Stimulated activated CD4-positive, alpha-beta T cell treated with anti-CD3 and anti-CD28 coated beads, Interleukin-2, amount 100 ng/mL, for 48 hours (primary cell): Measurements from ENCODE around the gene WASL.
"Not testable (repeated sequence)": the region's sequence is repeated elsewhere in the genome, so short reads cannot be mapped to it uniquely, and the experiment has no call there.

ENCODE experiments used
- DNase-seq, 2 donors: peaks; one replicate each; pipeline ENCODE4 v3.0.0-alpha.2; 2020

WASL gene

DNA sequence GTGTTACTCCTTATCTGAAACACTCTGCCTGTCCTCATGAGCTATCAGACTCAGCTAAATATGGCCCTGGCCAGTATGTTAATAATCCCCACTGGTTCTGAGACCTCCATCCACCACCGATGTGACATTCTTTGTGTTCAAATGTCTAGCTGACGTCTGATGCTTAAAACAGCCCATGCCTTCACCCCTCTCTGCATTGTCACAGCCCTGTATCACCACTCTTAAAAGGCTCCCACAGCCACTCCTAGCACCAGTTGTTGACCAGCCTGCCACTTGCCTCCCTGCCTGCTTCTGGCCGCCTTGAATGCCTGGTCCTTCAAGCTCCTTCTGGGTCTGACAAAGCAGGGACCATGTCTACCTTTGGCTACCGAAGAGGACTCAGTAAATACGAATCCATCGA, 93.2 kb downstream of the WASL start, which contains the start of gene LMOD2:
Gene LMOD2, plus strand, starts transcription at position 253 of the 400 bp plus-strand sequence. Its CDS starts 98 bp downstream, at position 351.
- no peak for DNase-seq

DNA sequence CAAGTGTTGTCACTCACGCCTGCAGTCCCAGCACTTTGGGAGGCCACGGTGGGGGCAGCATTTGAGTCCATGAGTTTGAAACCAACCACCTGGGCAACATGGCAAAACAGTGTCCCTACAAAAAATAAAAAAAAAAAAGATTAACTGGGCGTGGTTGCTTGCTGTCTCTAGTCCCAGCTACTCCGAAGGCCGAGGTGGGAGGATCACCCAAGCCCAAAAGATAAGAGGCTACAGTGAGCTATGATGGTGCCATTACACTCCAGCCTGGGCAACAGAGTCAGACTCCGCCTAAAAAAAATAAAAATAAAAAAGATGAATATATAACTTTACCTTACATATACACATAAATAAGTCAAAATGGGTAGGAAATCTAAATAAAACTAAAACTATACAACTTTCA, 95.6 kb downstream of the WASL start:
- no peak for DNase-seq

DNA sequence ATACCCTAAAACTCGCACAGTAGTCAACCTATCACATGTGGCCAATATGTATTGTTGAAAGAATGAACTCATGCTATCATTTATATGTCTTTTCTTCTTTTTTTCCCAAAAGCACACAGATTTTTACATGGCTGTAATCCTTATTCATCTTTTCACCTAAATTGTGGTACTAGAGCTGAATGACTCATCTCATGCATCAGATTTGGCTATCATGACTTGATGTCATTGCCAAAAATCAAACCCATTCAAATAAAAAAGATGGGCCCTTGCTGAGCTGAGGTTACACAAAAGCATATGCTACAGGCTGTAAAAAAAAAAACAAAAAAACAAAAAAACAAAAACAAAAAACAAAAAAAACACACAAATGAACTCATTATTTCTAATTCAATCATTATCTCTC, 96.4 kb downstream of the WASL start:
- no peak for DNase-seq

DNA sequence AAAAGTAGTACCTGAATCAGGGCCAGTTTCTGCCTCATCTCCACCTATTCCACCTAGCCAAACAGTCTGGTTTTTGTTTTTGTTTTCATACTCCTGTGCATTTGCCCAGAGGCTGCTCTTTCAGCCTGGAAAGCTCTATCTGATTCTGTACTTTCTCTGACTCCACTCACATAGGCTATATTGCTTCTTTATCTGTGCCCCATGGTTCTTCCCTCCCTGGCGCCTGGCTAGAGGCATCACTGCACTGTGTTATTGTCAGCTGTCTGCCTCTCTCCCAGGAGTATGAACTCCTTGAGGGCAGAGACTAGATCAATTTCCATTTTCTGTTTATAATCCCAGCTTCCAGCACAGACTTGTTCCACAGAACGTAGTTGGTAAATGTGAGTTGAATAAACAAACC, 98.2 kb downstream of the WASL start:
- DNase-seq: no peak

DNA sequence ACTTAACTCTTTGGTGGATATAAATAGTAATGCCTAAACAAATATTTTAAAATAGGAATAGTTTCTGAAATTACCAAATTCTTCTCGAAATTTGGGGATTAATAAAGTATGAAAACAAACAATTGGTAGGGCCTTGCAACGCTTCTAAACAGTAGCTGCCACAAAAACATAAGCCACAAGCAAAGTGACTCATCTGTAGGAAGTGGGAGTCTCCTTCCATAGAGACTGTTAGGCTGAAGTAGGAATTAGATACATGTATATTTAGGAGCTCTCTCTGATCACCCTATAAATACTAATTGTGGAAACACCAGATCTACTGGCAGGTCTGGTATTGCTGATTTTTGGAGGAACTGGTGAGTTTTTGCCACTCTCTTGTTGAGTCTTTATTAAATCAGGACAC, 98.8 kb downstream of the WASL start:
- DNase-seq: no peak

DNA sequence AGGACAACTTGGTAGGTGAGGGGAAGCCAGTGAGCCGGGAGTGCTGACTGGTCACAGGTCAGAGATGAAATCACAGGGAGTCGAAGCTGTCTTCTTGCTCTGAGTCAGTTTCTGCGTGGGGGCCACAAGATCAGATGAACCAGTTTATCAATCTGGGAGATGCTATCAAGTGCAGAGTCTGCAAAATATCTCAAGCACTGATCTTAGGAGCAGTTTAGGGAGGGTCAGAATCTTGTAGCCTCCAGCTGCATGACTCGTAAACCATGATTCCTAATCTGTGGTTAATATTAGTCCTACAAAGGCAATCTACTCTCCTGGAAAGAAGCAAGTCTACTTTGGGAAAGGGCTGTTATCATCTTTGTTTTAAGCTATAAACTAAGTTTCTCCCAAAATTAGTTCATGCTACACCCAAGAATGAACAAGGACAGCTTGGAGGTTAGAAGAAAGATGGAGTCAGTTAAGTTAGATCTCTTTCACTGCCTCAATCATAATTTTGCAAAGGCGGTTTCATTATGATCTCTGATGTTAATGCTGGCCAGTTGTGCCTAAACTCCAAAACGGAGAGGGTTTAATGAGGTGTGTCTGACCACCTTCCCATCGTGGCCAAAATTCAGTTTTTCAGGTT, 101.6 kb downstream of the WASL start:
- DNase-seq: no peak

DNA sequence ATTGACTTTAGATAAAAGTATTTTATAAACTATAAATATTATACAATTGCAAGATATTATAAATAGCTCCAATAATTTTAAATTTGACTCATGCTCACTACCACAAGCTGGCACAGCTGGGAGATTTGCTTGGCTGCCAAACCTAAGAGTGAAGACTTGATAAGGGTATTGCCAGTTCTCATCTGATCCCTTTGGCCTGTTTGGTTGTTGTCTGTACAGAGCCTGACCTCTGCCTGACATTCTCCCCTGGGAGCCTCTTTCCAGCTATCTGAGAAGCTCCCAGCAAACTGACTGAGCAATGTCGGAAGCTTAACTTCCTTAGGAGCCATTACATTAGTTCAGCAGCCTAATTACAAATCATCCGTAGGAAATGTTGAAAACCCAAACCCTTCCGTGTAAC, 103.3 kb downstream of the WASL start:
- no peak for DNase-seq

DNA sequence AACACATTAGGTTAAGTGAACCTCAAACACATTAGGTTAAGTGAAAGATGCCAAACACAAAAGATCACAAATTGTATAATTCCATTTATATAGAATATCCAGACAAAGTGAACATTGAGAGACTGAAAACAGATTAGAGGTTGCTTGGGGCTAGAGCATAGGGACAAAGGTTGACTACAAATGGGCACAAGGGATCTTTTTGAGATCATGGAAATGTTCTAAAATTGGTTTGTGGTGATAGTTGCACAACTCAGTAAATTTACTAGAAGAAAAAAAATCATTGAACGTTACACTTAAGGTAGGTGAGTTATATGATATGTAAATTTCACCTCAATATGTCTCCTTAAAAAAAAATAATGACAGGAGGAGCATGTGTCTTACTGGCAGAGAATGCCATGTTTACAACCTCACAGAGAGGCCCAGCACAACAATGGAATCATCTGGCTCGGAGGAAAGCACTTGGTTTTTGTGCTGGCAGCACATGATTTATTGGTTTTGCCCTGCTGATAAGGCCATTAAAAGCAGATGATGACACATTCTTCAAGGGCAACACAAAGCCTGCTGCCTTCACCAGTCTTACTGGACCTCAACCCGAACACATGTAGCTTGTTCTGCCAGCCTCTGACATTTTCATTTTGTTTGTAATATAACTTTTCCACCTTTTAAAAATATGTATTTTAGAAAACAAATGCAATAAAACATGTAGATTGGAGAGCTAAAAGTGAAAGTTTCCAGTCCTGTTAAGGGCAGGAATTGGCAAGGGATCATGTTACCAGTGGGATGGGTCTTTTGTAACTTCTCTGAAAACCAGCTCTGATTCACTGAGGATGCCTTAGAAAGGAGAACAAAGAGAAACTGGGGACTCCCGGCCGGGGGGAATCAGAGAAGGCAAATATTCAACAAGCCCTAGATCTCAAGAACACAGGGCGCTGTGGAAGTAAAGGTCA, 105.0 kb downstream of the WASL start:
- no peak for DNase-seq

DNA sequence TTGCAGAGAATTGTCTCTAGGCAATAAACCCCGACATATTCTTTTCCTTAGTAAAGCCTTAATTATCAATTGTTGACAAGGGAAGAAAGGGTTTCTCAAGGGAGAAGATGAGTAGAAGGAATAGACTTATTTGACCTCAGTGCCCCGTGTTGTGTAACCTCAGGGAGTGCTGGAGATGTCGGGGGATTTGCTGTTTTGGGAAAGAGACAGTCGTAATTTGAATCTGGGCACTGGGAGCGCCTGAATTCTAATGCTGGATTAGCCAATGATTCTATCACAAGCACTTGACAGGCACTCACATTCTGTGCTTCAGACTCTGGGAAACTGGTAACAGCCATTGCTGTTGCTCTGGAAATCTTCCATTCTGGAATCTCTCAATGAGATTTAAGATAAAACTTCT, 106.9 kb downstream of the WASL start:
- no peak for DNase-seq

DNA sequence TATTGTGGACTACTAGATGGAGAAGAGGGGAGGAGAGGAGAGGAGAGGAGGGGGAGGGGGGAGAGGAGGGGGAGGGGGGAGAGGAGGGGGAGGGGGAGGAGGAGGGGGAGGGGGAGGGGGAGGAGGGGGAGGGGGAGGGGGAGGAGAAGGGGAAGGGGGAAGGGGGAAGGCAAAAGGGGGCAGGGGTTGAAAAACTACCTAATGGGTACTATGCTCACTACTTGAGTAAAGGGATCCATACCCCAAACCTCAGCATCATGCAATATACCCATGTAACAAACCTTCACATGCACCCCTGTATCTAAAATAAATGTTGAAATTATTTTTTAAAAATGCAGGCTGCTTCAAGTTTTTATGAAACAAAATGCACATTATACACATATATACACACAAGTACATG, 108.2 kb downstream of the WASL start:
- DNase-seq: no peak

DNA sequence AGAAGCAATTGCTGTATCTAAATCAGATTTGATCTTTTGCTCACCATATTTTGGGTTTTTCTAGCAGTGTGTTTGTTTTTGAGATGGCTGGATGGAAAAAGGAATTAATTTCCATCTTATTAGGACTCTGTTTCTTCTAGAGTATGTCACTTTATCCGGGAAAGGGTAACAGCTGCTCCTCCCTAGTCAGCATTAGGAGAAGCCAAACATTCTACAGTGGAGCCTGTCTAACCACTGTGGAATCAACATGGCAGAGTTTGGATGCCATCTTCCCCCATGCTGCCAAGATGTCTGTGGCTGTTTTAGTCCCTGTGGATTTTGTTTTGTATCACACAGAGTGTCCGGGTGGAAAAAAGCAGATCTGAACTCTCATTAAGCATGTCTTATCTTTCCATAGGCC, 109.2 kb downstream of the WASL start:
- no peak for DNase-seq

DNA sequence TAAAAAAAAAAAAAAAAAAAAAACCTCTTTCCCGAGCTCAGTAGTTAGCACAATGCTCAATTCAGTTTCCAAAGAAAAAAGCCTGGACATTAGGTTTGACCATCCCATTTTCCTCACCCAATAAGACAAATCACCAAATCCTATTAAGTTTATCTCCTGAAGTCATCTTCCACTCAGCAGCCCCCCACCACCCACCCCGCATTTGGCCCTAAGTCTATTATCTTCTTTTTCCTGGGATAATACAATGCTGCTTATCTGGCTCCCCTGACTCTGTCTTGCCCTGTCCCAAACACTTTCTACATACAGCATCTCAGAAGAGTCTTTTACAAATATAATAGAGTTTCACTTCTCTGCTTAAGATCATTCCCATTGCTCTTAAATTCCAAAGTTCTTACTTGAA, 110.9 kb downstream of the WASL start:
- no peak for DNase-seq

DNA sequence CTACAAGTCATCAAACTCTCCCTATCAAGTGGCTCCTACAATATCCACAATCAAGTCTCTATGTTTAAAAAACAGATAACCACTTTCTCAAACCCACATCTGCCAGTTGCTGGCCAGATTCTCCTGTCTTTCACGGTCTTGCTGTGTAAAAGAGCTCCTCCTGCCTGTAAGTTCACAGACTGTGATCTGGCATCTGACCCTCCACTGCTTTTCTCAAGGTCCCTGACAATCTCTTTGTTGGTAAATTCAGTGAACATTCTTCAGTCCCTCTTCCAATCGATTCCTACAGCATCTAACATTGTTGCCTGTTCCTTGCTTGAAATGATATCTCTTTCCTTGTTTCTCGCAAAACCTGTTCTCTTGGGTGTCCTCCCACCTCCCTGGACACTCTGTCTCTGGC, 111.6 kb downstream of the WASL start:
- DNase-seq: no peak

DNA sequence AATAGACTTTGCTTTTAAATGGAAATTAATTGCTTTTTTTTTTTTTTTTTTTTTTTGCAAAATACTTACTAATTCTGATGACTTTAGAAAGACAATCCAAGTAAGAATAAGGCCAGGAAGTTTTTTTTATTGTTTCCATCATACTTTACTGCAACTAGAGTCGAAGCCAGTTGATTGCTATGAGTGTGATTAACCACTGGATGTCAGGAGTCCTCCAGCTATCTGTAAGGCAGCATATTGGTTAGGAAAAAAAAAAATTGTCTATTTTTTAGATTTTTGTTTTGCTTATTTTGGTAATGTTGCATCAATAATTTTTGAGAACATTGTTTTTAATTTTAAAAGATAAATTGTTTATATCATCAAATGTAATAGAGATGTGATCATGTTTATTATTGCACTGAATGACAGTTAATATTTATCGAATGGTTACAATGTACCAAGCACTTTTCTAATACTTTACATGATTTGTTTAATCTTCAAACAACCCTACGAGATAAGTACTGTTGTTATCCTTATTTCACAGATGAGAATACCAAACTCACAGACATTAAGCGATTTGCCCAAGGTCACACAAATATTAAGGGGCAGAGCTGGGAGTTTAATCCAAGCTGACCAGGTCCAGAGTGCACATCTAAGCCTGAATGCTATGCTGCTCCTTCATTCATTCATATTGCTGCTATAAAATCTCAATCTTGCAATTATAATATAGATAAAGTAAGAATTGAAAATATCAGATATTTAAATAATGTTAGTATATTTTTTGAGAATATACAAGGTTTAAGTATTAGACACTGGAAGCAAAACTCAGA, 113.0 kb downstream of the WASL start:
- no peak for DNase-seq

DNA sequence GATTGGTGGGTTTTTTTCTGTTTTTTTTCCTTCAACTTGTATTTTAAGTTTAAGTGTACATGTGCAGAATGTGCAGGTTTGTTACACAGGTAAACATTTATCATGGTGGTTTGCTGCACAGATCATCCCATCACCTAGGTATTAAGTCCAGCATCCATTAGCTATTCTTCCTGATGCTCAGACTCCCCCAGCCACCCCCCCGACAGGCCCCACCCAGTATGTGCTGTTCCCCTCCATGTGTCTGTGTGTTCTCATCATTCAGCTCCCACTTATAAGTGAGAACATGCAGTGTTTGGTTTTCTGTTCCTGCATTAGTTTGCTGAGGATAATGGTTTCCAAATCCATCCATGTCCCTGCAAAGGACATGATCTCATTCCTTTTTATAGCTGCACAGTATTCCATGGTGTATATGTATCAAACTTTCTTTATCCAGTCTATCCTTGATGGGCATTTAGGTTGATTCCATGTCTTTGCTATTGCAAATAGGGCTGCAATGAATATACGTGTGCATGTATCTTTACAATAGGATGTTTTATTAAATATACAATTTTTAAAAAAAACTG, 114.7 kb downstream of the WASL start:
- not testable (repeated sequence) for DNase-seq

DNA sequence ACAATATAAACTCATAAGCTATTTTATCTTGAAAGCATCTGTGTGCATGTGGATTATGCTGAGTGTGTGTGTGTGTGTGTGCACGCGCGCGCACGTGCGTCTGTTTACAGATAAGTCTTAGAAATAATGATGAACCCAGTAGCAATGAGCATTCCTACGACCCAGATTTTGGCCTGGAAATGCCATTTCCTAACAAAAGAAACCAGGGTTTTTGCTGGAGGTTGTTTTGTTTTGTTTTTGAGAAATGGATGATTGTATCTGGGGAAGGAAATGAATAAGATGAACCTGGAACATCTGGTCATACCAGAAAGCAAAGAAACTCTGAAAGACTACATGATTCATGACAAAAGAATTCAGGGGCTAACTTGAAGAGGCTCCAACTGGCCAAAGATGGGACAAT, 115.2 kb downstream of the WASL start:
- no peak for DNase-seq

DNA sequence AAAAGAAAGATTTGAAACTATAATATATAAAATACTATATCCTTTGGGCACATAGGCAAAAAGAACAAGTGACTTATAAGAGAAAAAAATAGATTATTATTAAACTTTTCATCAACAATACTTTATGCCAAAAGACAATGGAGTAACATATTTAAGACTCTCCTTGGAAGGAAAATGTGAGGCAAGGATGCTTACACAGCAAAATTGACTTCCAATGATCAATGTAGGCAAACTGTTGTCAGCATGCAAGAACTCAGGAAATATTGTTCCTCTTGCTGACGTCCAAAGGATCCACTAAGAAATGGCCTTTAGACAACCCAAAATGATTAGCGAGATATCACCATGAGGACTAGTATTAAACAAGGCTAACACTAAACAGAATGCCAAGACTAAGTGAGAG, 116.0 kb downstream of the WASL start:
- DNase-seq: no peak
